NCI-H146 treated with DMSO at 0.1 percent for 48 hours (cell line): Measurements from ENCODE around the gene TMEM62.

Source experiments
- DNase-seq: peaks from one replicate; lab custom pipeline; 2025; ENCODE audit not compliant: unreplicated experiment; lab: John Stamatoyannopoulos, UW

Gene TMEM62

GRCh38 chr15:43226436-43227305, 93.3 kb downstream of the TMEM62 start:
- no peak for DNase-seq

GRCh38 chr15:43229977-43230376, 96.6 kb downstream of the TMEM62 start:
- DNase-seq = no peak

GRCh38 chr15:43230640-43231115, 97.3 kb downstream of the TMEM62 start:
- no peak for DNase-seq

GRCh38 chr15:43232289-43232874, 99.0 kb downstream of the TMEM62 start:
- no peak for DNase-seq
